Kidney epithelial cell (primary cell): ENCODE data around the gene MAP3K14. TPM values are rescaled to one million over a fixed set of nuclear protein-coding genes. Genes with fewer than 3 reads are reported as not detected.

Source experiments
- DNase-seq: peaks from one replicate; pipeline ENCODE4 v3.0.0-alpha.2; 2010; ENCODE audit warnings: low read depth
- H3K27me3 ChIP-seq: 2 replicates; pipeline ENCODE4 v1.6.0; 2011; ENCODE audit warnings: low read length; ENCODE audit not compliant: control insufficient read depth, insufficient read depth
- H3K36me3 ChIP-seq: 2 replicates; pipeline ENCODE4 v1.5.1; 2011; ENCODE audit warnings: low read length; ENCODE audit not compliant: control insufficient read depth, insufficient read depth
- H3K4me3 ChIP-seq: 2 replicates; pipeline ENCODE4 v1.5.1; 2011; ENCODE audit warnings: low read depth, mild to moderate bottlenecking, control low read depth, low read length
- CTCF ChIP-seq: IDR thresholded peaks from 2 replicates; pipeline ENCODE4 v1.5.1; 2011; ENCODE audit warnings: mild to moderate bottlenecking, moderate library complexity, low read length, control low read depth, inconsistent platforms; ENCODE audit not compliant: insufficient read depth, poor library complexity, severe bottlenecking
- total RNA-seq: library from RNA; depleted of rRNA; stranded (reverse); fragments of >200 nt; gene quantifications from 2 replicates; pipeline ENCODE4 v1.2.3, GENCODE V29; 2015

MAP3K14 gene
- total RNA-seq, 1 donor from 2014 or later, result 3.8 TPM

GRCh38 chr17:45357364-45357997, 40.7 kb upstream of the MAP3K14 start:
- DNase-seq, result no peak
- TF ChIP-seq CTCF, result no peak
- Histone ChIP-seq H3K4me3 (no peak overlapping the region), H3K36me3 (peaks cover 1% of the 10 kb centered on the region), H3K27me3 (no peaks in the 10 kb centered on the region)

- Histone ChIP-seq H3K36me3 (peaks cover 1% of the 10 kb centered on the region), H3K27me3 (no peaks in the 10 kb centered on the region), H3K4me3 (no peak overlapping the region)
- TF ChIP-seq CTCF, result no peak
- no peak for DNase-seq
These were observed 38.3 kb upstream of the MAP3K14 start for GRCh38 chr17:45355087-45355486.

- no peak for DNase-seq
- H3K27me3 ChIP-seq, result no peaks in the 10 kb centered on the region
- no peak overlapping the region for H3K4me3 ChIP-seq
- H3K36me3 ChIP-seq, result peaks cover 1% of the 10 kb centered on the region
- no peak for TF ChIP-seq CTCF
These were observed 36.2 kb upstream of the MAP3K14 start for GRCh38 chr17:45353043-45353442.

- Histone ChIP-seq H3K27me3 (no peaks in the 10 kb centered on the region), H3K36me3 (peaks cover 1% of the 10 kb centered on the region), H3K4me3 (no peak overlapping the region)
- no peak for DNase-seq
- TF ChIP-seq CTCF, result no peak
These were observed 35.0 kb upstream of the MAP3K14 start for GRCh38 chr17:45351831-45352230.

GRCh38 chr17:45347444-45347843, 30.6 kb upstream of the MAP3K14 start:
- Histone ChIP-seq H3K36me3 (no peaks in the 10 kb centered on the region), H3K4me3 (no peak overlapping the region), H3K27me3 (no peaks in the 10 kb centered on the region)
- no peak for TF ChIP-seq CTCF
- no peak for DNase-seq

- no peak overlapping the region for H3K4me3 ChIP-seq
These were observed 29.6 kb upstream of the MAP3K14 start for GRCh38 chr17:45346216-45347015.

More at GRCh38 chr17:45346216-45347015, 29.6 kb upstream of the MAP3K14 start:
- Histone ChIP-seq H3K27me3 (no peaks in the 10 kb centered on the region), H3K36me3 (no peaks in the 10 kb centered on the region)
- DNase-seq, result no peak
- TF ChIP-seq CTCF, result no peak
